Kidney epithelial cell (primary cell): ENCODE measurements around the gene EFR3B. TPM values are rescaled to one million over a fixed set of nuclear protein-coding genes. Genes with fewer than 3 reads are reported as not detected.
A peak's percentile ranks its signal among the peaks of the same experiment; 100 is the strongest.

Source experiments
- DNase-seq: peaks from one replicate; pipeline ENCODE4 v3.0.0-alpha.2; 2010; ENCODE audit warnings: low read depth
- H3K27me3 ChIP-seq: 2 replicates; pipeline ENCODE4 v1.6.0; 2011; ENCODE audit warnings: low read length; ENCODE audit not compliant: control insufficient read depth, insufficient read depth
- H3K36me3 ChIP-seq: 2 replicates; pipeline ENCODE4 v1.5.1; 2011; ENCODE audit warnings: low read length; ENCODE audit not compliant: control insufficient read depth, insufficient read depth
- H3K4me3 ChIP-seq: 2 replicates; pipeline ENCODE4 v1.5.1; 2011; ENCODE audit warnings: low read depth, mild to moderate bottlenecking, control low read depth, low read length
- total RNA-seq: library from RNA; depleted of rRNA; stranded (reverse); fragments of >200 nt; gene quantifications from 2 replicates; pipeline ENCODE4 v1.2.3, GENCODE V29; 2015
- TF ChIP-seq, protein P1 (sequence below): IDR thresholded peaks from 2 replicates; pipeline ENCODE4 v1.5.1; 2011; ENCODE audit warnings: mild to moderate bottlenecking, moderate library complexity, low read length, control low read depth, inconsistent platforms; ENCODE audit not compliant: insufficient read depth, poor library complexity, severe bottlenecking

The EFR3B gene
- total RNA-seq, 1 donor from 2014 or later = 2.3 TPM

- DNase-seq = no peak
- TF ChIP-seq, protein P1, sequence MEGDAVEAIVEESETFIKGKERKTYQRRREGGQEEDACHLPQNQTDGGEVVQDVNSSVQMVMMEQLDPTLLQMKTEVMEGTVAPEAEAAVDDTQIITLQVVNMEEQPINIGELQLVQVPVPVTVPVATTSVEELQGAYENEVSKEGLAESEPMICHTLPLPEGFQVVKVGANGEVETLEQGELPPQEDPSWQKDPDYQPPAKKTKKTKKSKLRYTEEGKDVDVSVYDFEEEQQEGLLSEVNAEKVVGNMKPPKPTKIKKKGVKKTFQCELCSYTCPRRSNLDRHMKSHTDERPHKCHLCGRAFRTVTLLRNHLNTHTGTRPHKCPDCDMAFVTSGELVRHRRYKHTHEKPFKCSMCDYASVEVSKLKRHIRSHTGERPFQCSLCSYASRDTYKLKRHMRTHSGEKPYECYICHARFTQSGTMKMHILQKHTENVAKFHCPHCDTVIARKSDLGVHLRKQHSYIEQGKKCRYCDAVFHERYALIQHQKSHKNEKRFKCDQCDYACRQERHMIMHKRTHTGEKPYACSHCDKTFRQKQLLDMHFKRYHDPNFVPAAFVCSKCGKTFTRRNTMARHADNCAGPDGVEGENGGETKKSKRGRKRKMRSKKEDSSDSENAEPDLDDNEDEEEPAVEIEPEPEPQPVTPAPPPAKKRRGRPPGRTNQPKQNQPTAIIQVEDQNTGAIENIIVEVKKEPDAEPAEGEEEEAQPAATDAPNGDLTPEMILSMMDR = no peak
- Histone ChIP-seq H3K4me3 (no peak overlapping the region), H3K36me3 (no peaks in the 10 kb centered on the region), H3K27me3 (peaks cover 5% of the 10 kb centered on the region)
These were observed 5.7 kb upstream of the EFR3B start for GRCh38 chr2:25036221-25036559.

GRCh38 chr2:25039126-25039525 is 2.8 kb upstream of the EFR3B start:
- no peaks in the 10 kb centered on the region for H3K36me3 ChIP-seq

DNA sequence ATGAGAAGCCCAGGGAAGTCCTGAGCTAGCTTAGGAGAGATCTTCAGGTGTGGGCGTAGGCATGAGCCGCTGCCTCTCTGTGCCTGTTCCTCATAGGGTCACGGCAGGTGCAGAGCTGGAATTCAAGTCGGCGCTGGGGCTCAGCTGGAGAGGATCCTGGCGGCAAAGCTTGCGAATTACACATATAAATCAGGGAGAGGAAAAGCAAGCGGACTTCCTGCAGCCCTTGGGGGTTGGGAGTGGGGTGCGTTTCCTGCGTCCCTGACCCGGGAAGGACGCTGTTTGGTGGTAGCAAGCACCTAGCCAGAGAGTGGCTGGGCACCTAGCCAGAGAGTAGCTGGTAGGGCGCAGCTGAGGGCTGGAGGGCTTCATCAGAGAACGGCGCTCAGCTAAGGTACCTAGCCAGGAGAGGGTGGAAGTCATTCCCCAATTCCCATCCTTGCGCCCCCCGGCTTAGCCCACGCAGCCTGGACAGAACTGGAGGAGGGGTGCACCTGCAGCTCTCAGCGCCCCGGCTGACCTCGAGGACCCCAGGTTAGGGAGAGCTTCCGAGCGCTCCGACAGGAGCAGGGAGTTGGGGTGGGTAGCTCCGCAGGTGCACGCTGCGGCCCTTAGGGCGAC is 459 bp upstream of the EFR3B start:
- peak overlapping the region; percentile 39 for H3K4me3 ChIP-seq
- peak; percentile 21 for DNase-seq
- TF ChIP-seq, protein P1 = peak; percentile 49
- H3K27me3 ChIP-seq = no peaks in the 10 kb centered on the region
- no peaks in the 10 kb centered on the region for H3K36me3 ChIP-seq

More at GRCh38 chr2:25039126-25039525, 2.8 kb upstream of the EFR3B start:
- TF ChIP-seq, protein P1 = no peak
- peaks cover 3% of the 10 kb centered on the region for H3K27me3 ChIP-seq
- DNase-seq = no peak
- H3K4me3 ChIP-seq = no peak overlapping the region

- no peaks in the 10 kb centered on the region for H3K27me3 ChIP-seq
- TF ChIP-seq, protein P1 = no peak
- H3K4me3 ChIP-seq = peak overlapping the region; percentile 65
- no peak for DNase-seq
- no peaks in the 10 kb centered on the region for H3K36me3 ChIP-seq
These were observed 705 bp downstream of the EFR3B start for GRCh38 chr2:25042321-25043240.

DNA sequence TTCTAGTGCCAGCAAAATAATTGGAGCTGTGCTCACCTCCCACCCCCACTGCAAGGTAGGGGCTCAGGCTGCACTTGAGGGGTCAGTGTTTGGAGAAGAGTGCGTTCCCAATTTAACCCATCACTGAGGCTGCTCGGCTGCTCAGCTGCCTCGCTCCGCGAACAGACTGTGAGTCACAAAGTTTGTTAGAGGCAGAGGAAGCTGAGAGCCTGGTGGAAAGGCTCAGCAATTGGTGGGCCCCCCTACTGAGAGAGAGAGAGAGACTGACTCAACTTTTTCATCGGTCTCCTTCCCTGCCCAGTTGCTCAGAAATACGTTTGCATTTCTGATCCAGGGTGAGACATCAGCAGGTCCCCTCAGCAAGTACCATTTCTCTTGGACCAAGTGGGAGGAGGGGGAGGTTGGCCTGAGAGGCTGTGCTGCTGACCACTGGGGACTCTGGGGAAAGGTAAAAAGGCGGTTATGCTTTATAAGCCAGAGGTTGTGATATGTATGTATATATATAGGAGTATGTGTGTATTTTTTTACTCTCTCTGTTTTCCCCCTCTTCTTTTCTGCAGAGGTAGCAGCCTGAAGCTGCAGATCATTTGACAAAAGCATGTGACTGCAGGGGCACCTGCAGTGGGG is 1.5 kb downstream of the EFR3B start:
- TF ChIP-seq, protein P1 = no peak
- no peaks in the 10 kb centered on the region for H3K27me3 ChIP-seq
- no peaks in the 10 kb centered on the region for H3K36me3 ChIP-seq
- DNase-seq = peak; percentile 61
- peak overlapping the region; percentile 65 for H3K4me3 ChIP-seq
